HG03342 (cell line): ENCODE results near the gene PARL.
"Not testable (repeated sequence)": the region's sequence is repeated elsewhere in the genome, so short reads cannot be mapped to it uniquely, and the experiment has no call there.

Experiments used
- ATAC-seq: cut with Tn5 transposase; IDR thresholded peaks from one replicate; pipeline ENCODE4 v1.9.1; 2021; ENCODE audit warnings: mild to moderate bottlenecking, moderate library complexity; ENCODE audit not compliant: unreplicated experiment

The PARL gene

DNA sequence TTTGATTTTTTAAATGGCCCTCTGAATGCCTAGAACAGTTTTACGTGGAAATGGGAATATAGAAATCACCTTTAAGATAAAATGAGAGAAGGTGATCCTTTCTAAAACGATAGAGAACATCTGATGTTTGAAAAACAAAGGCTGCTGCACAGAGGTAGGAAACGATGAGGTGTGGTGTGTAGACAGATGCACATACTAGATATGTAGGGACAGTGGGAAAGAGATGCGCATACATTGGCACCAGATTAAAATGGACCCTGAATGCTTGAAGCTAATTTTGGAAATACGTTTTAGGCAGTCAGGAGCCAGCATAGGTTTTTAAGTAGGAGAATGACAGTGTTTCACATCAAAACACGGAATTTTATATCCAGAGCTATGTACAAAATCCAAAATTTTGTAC lies 88.3 kb downstream of the PARL start:
- ATAC-seq = no peak

DNA sequence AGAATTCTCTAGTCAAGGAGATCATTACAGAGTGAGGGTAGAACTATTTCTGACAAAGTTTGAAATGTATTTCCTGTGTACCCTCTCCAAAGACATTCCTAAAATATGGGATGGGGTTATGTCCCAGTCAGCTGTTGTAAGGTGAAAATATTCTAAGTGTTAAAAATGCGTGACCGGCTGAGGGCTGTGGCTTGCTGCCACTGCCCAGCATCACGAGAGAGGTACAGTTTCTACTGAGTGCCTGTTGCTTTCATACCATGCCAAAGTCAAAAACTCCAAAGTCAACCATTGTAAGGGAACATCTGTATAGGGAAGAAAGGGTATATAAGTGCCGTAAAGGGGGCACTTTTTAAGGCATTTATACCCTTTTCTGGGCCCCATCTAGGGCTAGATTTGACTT lies 90.2 kb downstream of the PARL start:
- ATAC-seq = no peak

- ATAC-seq = no peak
Observed at GRCh38 chr3:183792976-183793375, 91.7 kb downstream of the PARL start.

DNA sequence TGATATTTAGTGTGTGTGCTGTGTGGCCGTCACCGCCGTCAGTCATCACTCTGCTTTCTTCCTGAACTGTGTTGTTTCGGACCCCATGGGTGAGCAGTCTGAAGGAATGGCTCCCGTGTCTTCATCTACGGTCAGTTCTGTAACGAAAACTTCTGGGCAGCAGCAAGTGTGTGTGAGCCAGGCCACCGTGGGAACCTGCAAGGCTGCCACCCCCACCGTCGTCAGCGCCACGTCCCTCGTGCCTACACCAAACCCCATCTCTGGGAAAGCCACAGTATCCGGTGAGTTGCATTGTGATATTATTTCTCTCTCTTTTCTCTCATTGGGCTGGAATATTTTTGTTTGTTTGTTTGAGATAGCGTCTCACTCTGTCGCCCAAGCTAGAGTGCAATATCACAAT lies 94.0 kb downstream of the PARL start:
- no peak for ATAC-seq

- ATAC-seq = no peak
Observed at GRCh38 chr3:183789826-183790225, 94.9 kb downstream of the PARL start.

GRCh38 chr3:183784503-183784902 lies 100.2 kb downstream of the PARL start:
- not testable (repeated sequence) for ATAC-seq

GRCh38 chr3:183782576-183783276 lies 102.0 kb downstream of the PARL start:
- ATAC-seq = no peak

DNA sequence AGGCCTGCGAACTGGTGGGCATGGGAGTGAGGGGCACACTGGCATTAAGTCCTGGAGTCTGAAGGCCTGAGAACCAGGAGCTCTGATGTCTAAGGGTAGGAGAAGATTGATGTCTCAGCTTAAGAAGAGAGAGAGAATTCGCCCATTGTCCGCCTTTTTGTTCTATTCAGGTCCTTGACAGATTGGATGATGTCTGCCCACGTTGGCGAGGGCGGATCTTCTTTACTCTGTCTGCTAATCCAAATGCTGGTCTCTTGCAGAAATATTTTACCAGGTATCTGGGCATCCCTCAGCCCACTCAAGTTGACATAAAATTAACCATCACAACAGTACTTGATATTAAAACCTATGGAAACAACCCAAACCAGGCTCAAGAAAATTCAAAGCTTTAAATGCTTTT lies 103.4 kb downstream of the PARL start:
- ATAC-seq = no peak

DNA sequence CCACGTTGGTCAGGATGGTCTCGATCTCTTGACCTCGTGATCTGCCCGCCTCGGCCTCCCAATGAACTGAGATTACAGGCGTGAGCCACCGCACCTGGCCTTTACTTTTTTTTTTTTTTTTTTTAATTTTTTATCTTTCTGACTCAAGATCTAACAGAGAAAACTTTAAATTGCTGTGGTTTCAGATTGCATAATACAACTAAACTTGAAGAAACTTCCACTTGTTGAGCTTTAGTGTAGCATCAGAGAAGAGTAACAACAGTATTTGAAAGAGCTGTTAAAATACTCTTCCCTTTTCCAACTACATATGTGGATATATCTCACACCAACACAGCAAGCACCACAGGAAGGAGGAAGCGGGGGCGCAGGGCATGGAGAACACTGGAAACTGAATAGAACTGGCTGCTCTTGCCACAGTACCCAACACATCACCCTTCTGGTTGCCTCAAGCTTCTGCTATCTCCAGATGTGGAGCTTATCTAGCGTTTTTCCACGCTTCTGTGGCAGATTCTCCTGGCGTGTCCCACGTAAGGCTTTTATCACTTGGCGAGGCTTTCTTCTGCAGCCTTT lies 104.7 kb downstream of the PARL start:
- no peak for ATAC-seq
